ENCODE results near the gene P3H2.
A peak's percentile ranks its signal among the peaks of the same experiment; 100 is the strongest.
"Not testable (repeated sequence)": the region's sequence is repeated elsewhere in the genome, so short reads cannot be mapped to it uniquely, and the experiment has no call there.

Gene P3H2, protein sequence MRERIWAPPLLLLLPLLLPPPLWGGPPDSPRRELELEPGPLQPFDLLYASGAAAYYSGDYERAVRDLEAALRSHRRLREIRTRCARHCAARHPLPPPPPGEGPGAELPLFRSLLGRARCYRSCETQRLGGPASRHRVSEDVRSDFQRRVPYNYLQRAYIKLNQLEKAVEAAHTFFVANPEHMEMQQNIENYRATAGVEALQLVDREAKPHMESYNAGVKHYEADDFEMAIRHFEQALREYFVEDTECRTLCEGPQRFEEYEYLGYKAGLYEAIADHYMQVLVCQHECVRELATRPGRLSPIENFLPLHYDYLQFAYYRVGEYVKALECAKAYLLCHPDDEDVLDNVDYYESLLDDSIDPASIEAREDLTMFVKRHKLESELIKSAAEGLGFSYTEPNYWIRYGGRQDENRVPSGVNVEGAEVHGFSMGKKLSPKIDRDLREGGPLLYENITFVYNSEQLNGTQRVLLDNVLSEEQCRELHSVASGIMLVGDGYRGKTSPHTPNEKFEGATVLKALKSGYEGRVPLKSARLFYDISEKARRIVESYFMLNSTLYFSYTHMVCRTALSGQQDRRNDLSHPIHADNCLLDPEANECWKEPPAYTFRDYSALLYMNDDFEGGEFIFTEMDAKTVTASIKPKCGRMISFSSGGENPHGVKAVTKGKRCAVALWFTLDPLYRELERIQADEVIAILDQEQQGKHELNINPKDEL

DNA sequence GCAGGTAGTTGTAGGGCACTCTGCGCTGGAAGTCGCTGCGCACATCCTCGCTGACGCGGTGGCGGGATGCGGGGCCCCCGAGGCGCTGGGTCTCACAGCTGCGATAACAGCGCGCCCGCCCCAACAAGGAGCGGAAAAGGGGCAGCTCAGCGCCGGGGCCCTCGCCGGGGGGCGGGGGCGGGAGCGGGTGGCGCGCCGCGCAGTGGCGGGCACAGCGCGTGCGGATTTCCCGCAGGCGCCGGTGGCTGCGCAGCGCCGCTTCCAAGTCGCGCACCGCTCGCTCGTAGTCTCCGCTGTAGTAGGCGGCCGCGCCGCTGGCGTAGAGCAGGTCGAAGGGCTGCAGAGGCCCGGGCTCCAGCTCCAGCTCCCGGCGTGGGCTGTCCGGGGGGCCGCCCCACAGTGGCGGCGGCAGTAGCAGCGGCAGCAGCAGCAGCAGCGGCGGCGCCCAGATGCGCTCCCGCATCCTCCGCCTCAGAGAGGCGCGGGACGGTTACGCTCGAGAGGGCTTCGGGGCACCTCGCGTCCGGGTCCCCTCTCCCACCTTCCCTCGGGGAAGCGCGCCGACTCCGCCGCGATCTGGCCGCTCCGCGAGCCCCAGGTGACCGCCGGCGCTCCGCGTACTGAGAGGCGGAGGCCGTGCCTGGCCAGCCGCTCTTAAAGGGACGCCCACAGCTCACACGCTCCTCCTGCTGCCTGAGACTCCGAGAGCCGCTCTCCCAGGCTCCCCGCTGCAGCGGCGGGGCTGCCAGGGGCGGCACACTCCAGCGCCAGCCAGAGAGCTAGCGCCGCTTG, at the start of gene P3H2:
Gene P3H2 (minus strand): TSS at position 629 of the 792 bp plus-strand sequence. CDS start 166 bp downstream, at position 463.
- Histone ChIP-seq H3K9ac (ENCODE audit: low read depth, low read length) (peak within 1 kb of the TSS; percentile 79), H3K4me1 (ENCODE audit: insufficient read depth, low read length) (peaks cover 31% of the 10 kb centered on the region), H3K9me3 (ENCODE audit: control insufficient read depth, insufficient read depth, low read length) (no peaks in the 10 kb centered on the region), H3K36me3 (ENCODE audit: insufficient read depth, low read length) (no peaks in the 10 kb centered on the region)

GRCh38 chr3:190169877-190170276, 49.2 kb upstream of the P3H2 start:
- Histone ChIP-seq H3K36me3 (ENCODE audit: insufficient read depth, low read length) (no peaks in the 10 kb centered on the region), H3K9me3 (ENCODE audit: control insufficient read depth, insufficient read depth, low read length) (no peaks in the 10 kb centered on the region), H3K4me1 (ENCODE audit: insufficient read depth, low read length) (peaks cover 4% of the 10 kb centered on the region; the same call in 1 of the 2 replicates), H3K9ac (ENCODE audit: low read depth, low read length) (no peak overlapping the region)

- no peaks in the 10 kb centered on the region for H3K9me3 ChIP-seq (ENCODE audit: control insufficient read depth, insufficient read depth, low read length)
- H3K36me3 ChIP-seq (ENCODE audit: insufficient read depth, low read length), result peaks cover 4% of the 10 kb centered on the region; the same call in 1 of the 2 replicates
- peaks cover 4% of the 10 kb centered on the region; the same call in 1 of the 2 replicates for H3K4me1 ChIP-seq (ENCODE audit: insufficient read depth, low read length)
- H3K9ac ChIP-seq (ENCODE audit: low read depth, low read length), result no peak overlapping the region; the same call in 1 of the 2 replicates
Measured at GRCh38 chr3:190169243-190169642, 48.5 kb upstream of the P3H2 start.

- Histone ChIP-seq H3K9me3 (ENCODE audit: control insufficient read depth, insufficient read depth, low read length) (no peaks in the 10 kb centered on the region; the same call in 1 of the 2 replicates), H3K36me3 (ENCODE audit: insufficient read depth, low read length) (peaks cover 5% of the 10 kb centered on the region; the same call in 1 of the 2 replicates), H3K9ac (ENCODE audit: low read depth, low read length) (no peak overlapping the region), H3K4me1 (ENCODE audit: insufficient read depth, low read length) (peaks cover 4% of the 10 kb centered on the region; the same call in 1 of the 2 replicates)
Measured at GRCh38 chr3:190167936-190168680, 47.4 kb upstream of the P3H2 start.

GRCh38 chr3:190166948-190167347, 46.3 kb upstream of the P3H2 start:
- no peak overlapping the region for H3K9ac ChIP-seq (ENCODE audit: low read depth, low read length)
- peaks cover 4% of the 10 kb centered on the region; the same call in 1 of the 2 replicates for H3K4me1 ChIP-seq (ENCODE audit: insufficient read depth, low read length)
- H3K36me3 ChIP-seq (ENCODE audit: insufficient read depth, low read length), result peaks cover 5% of the 10 kb centered on the region; the same call in 1 of the 2 replicates
- no peaks in the 10 kb centered on the region; the same call in 1 of the 2 replicates for H3K9me3 ChIP-seq (ENCODE audit: control insufficient read depth, insufficient read depth, low read length)

DNA sequence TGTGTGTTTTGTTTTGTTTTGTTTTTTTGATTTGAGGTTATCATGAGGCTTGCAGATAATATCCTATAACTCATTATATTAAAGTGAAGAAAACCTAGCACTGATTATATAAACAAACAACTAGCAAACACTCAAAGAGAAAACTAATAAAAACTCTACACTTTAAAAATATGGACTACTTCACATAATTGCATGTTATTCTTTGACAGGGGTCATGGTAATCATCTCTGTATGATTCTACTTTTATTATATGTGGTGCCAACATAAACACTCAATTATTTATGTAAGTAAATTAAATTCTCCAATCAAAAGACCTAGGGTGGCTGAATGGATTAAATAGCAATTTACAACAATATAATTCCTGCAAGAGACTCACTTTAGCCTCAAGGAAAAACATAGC, 44.6 kb upstream of the P3H2 start:
- peaks cover 5% of the 10 kb centered on the region; the same call in 1 of the 2 replicates for H3K36me3 ChIP-seq (ENCODE audit: insufficient read depth, low read length)
- H3K9ac ChIP-seq (ENCODE audit: low read depth, low read length), result no peak overlapping the region
- peaks cover 4% of the 10 kb centered on the region; the same call in 1 of the 2 replicates for H3K4me1 ChIP-seq (ENCODE audit: insufficient read depth, low read length)
- H3K9me3 ChIP-seq (ENCODE audit: control insufficient read depth, insufficient read depth, low read length), result no peaks in the 10 kb centered on the region; the same call in 1 of the 2 replicates

- not testable (repeated sequence) for H3K9ac ChIP-seq (ENCODE audit: low read depth, low read length); H3K9me3 ChIP-seq (ENCODE audit: control insufficient read depth, insufficient read depth, low read length); H3K36me3 ChIP-seq (ENCODE audit: insufficient read depth, low read length); H3K4me1 ChIP-seq (ENCODE audit: insufficient read depth, low read length)
Measured at GRCh38 chr3:190162013-190162412, 41.3 kb upstream of the P3H2 start.

- peaks cover 5% of the 10 kb centered on the region for H3K36me3 ChIP-seq (ENCODE audit: insufficient read depth, low read length)
- no peaks in the 10 kb centered on the region; the same call in 1 of the 2 replicates for H3K9me3 ChIP-seq (ENCODE audit: control insufficient read depth, insufficient read depth, low read length)
- no peak overlapping the region for H3K9ac ChIP-seq (ENCODE audit: low read depth, low read length)
- no peaks in the 10 kb centered on the region; the same call in 1 of the 2 replicates for H3K4me1 ChIP-seq (ENCODE audit: insufficient read depth, low read length)
Measured at GRCh38 chr3:190159902-190160435, 39.3 kb upstream of the P3H2 start.

DNA sequence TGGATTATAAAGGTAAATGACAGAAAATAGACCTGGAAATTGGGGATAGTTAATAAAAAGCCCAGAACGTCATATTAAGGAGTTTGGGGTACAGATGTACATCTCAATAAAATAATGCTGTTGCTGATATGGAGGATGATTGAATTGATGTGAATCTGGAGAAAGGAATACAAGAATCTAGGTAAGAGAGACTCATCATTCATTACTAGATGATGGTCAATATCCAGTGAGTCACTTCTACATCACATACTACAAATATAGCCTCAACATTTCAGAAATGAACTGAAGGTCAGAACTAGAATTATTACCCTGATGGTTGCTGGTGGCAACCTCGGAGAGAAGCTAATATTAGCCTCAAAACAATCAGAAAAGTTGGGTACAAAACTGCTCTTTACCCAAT, 37.6 kb upstream of the P3H2 start:
- Histone ChIP-seq H3K9ac (ENCODE audit: low read depth, low read length) (no peak overlapping the region), H3K9me3 (ENCODE audit: control insufficient read depth, insufficient read depth, low read length) (no peaks in the 10 kb centered on the region; the same call in 1 of the 2 replicates), H3K36me3 (ENCODE audit: insufficient read depth, low read length) (peaks cover 12% of the 10 kb centered on the region), H3K4me1 (ENCODE audit: insufficient read depth, low read length) (no peaks in the 10 kb centered on the region; the same call in 1 of the 2 replicates)

DNA sequence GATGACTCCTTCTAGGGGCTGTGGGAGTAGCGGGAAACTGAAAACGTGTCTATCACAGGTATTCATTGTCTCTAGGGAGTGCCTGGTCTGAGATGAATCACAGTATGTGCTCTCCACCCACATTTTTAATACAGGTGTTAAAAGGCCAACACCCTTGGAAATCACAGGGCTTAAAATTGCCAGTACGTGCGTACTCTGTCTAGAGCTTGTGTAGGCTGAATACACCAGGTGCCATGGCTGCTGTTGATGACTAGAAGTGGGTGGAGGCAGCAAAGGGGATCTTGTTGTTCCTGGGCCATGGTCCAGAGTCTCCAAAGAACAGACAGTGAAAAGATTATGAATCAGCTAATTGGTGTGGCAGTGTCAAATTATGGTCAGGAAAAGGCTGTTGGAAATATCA, 35.1 kb upstream of the P3H2 start:
- Histone ChIP-seq H3K9me3 (ENCODE audit: control insufficient read depth, insufficient read depth, low read length) (no peaks in the 10 kb centered on the region), H3K36me3 (ENCODE audit: insufficient read depth, low read length) (peaks cover 16% of the 10 kb centered on the region), H3K4me1 (ENCODE audit: insufficient read depth, low read length) (no peaks in the 10 kb centered on the region; the same call in 1 of the 2 replicates), H3K9ac (ENCODE audit: low read depth, low read length) (no peak overlapping the region)

GRCh38 chr3:190150681-190151080, 30.0 kb upstream of the P3H2 start:
- peak overlapping the region; percentile 39; the same call in 1 of the 2 replicates for H3K9ac ChIP-seq (ENCODE audit: low read depth, low read length)

GRCh38 chr3:190149830-190150619, 29.3 kb upstream of the P3H2 start:
- not testable (repeated sequence) for H3K4me1 ChIP-seq (ENCODE audit: insufficient read depth, low read length)
- Histone ChIP-seq H3K36me3 (ENCODE audit: insufficient read depth, low read length) (peaks cover 24% of the 10 kb centered on the region), H3K9ac (ENCODE audit: low read depth, low read length) (peak overlapping the region; percentile 39; the same call in 1 of the 2 replicates)

More at GRCh38 chr3:190150681-190151080, 30.0 kb upstream of the P3H2 start:
- Histone ChIP-seq H3K36me3 (ENCODE audit: insufficient read depth, low read length) (peaks cover 24% of the 10 kb centered on the region), H3K4me1 (ENCODE audit: insufficient read depth, low read length) (no peaks in the 10 kb centered on the region), H3K9me3 (ENCODE audit: control insufficient read depth, insufficient read depth, low read length) (no peaks in the 10 kb centered on the region)

More at GRCh38 chr3:190149830-190150619, 29.3 kb upstream of the P3H2 start:
- not testable (repeated sequence) for H3K9me3 ChIP-seq (ENCODE audit: control insufficient read depth, insufficient read depth, low read length)
